Natural killer cell (primary cell): ENCODE data around the gene TMEM222. TPM values are rescaled to one million over a fixed set of nuclear protein-coding genes. Genes with fewer than 3 reads are reported as not detected.
A peak's percentile ranks its signal among the peaks of the same experiment; 100 is the strongest.

Experiments
- ATAC-seq, 3 donors: fragments of 150-1000 bp in 2 of 3; fragments of 200-7000 bp in 1 of 3; cut with Tn5 transposase; 1 replicate in 1 of 3; 2 replicates in 2 of 3; pipeline ENCODE4 v1.10.0; 2021; ENCODE audit warnings: mild to moderate bottlenecking in 2 of 3, moderate library complexity in 2 of 3
- DNase-seq, 2 donors: peaks; one replicate each; pipeline versions ENCODE4 v3.0.0 to v3.0.0-alpha.2; 2013 to 2021; ENCODE audit warnings: mixed read lengths in 1 of 2
- H3K27ac ChIP-seq: one replicate; pipeline ENCODE4 v1.5.1; 2013; ENCODE audit warnings: mild to moderate bottlenecking, low read length
- H3K27me3 ChIP-seq: one replicate; pipeline ENCODE4 v1.6.1; 2013; ENCODE audit warnings: low read length; ENCODE audit not compliant: control insufficient read depth, insufficient read depth
- H3K36me3 ChIP-seq: one replicate; pipeline ENCODE4 v1.6.1; 2013; ENCODE audit warnings: low read length; ENCODE audit not compliant: control insufficient read depth, insufficient read depth
- H3K4me1 ChIP-seq: one replicate; pipeline ENCODE4 v1.6.1; 2013; ENCODE audit warnings: low read length; ENCODE audit not compliant: control insufficient read depth, insufficient read depth
- H3K4me3 ChIP-seq: one replicate; pipeline ENCODE4 v1.5.1; 2013; ENCODE audit warnings: low read length
- H3K9me3 ChIP-seq: one replicate; pipeline ENCODE4 v1.6.1; 2013; ENCODE audit warnings: low read length; ENCODE audit not compliant: control insufficient read depth, insufficient read depth
- H3K27ac Mint-ChIP-seq, 2 donors: one replicate each; pipeline ENCODE4 v1.8.0; 2022; ENCODE audit warnings: mild to moderate bottlenecking in 2 of 2, mixed read lengths in 2 of 2, moderate library complexity in 1 of 2
- H3K27me3 Mint-ChIP-seq, 2 donors: one replicate each; pipeline ENCODE4 v1.8.0; 2022; ENCODE audit warnings: low read depth in 2 of 2, mixed read lengths in 2 of 2
- H3K36me3 Mint-ChIP-seq: one replicate; pipeline ENCODE4 v1.8.0; 2022; ENCODE audit warnings: mixed read lengths
- H3K4me1 Mint-ChIP-seq, 2 donors: one replicate each; pipeline ENCODE4 v1.8.0; 2022; ENCODE audit warnings: mixed read lengths in 2 of 2
- H3K4me3 Mint-ChIP-seq: one replicate; pipeline ENCODE4 v1.8.0; 2022; ENCODE audit warnings: mild to moderate bottlenecking, moderate library complexity, mixed read lengths
- H3K9me3 Mint-ChIP-seq, 2 donors: one replicate each; pipeline ENCODE4 v1.8.0; 2022; ENCODE audit warnings: mixed read lengths in 2 of 2
- CTCF ChIP-seq: fragments of 200-600 bp; IDR thresholded peaks from one replicate; pipeline ENCODE4 v1.8.0; 2022; ENCODE audit warnings: antibody characterized with exemption
- WGBS: methylation state at CpG from one replicate; pipeline ENCODE4 v1.1.7; 2013; ENCODE audit warnings: missing lambda C conversion rate; ENCODE audit not compliant: insufficient coverage; 5-methylcytosine and 5-hydroxymethylcytosine counted together
- intact Hi-C: fragments of 100-400 bp; cut with micrococcal nuclease; formaldehyde crosslinking; loops from one replicate; pipeline ENCODE4 v1.14.2; 2022
- total RNA-seq, 4 donors: library from RNA; stranded (reverse); fragments of 120-200 nt in 1 of 4; gene quantifications; one replicate each; pipeline versions ENCODE4 v1.2.3 to v1.2.4, GENCODE V29; 2013 to 2022

TMEM222 gene
- total RNA-seq, 3 donors from 2014 or later (not counting 1 experiment from before 2014, with no cell fraction given), result 34.9 to 41.2 (median 37.3) TPM

GRCh38 chr1:27353629-27354028 is 31.7 kb downstream of the TMEM222 start:
- Histone ChIP-seq H3K27ac (no peak overlapping the region), H3K4me3 (no peak overlapping the region), H3K36me3 (peaks cover 23% of the 10 kb centered on the region), H3K9me3 (no peaks in the 10 kb centered on the region), H3K4me1 (peaks cover 48% of the 10 kb centered on the region), H3K27me3 (no peaks in the 10 kb centered on the region)
- H3K4me3 Mint-ChIP-seq, result no peak overlapping the region
- intact Hi-C loops, result no loop called here
- no peaks in the 10 kb centered on the region for H3K27me3 Mint-ChIP-seq
- 91% methylated on average over 2 of the region's 3 CpGs for WGBS
- H3K36me3 Mint-ChIP-seq, result no peaks in the 10 kb centered on the region
- peaks cover 13 to 23% of the 10 kb centered on the region in 2 donors for H3K4me1 Mint-ChIP-seq
- ATAC-seq (no peak), DNase-seq (no peak)
- H3K9me3 Mint-ChIP-seq, result no peaks in the 10 kb centered on the region
- no peak for TF ChIP-seq CTCF
- peak overlapping the region; percentile 60 to 67 for H3K27ac Mint-ChIP-seq

- intact Hi-C loops, result loop anchor here (1.0 to 2.0 kb wide), 3 partner anchors 13 to 33 kb away; partner anchors contain the start of genes SYTL1 and TMEM222
- no peaks in the 10 kb centered on the region for H3K27me3 ChIP-seq
- 63% methylated on average over 5 of the region's 5 CpGs for WGBS
- H3K36me3 ChIP-seq, result peaks cover 15% of the 10 kb centered on the region
- no peaks in the 10 kb centered on the region for H3K27me3 Mint-ChIP-seq
- DNase-seq (no peak), ATAC-seq (no peak)
- no peak overlapping the region for H3K4me3 ChIP-seq
- peaks cover 25 to 38% of the 10 kb centered on the region in 2 donors for H3K4me1 Mint-ChIP-seq
- no peak for TF ChIP-seq CTCF
- no peaks in the 10 kb centered on the region for H3K36me3 Mint-ChIP-seq
- peaks cover 49% of the 10 kb centered on the region for H3K4me1 ChIP-seq
- peak overlapping the region; percentile 74 for H3K27ac ChIP-seq
- no peaks in the 10 kb centered on the region for H3K9me3 Mint-ChIP-seq
- no peaks in the 10 kb centered on the region for H3K9me3 ChIP-seq
- peak overlapping the region; percentile 47 for H3K4me3 Mint-ChIP-seq
- H3K27ac Mint-ChIP-seq, result peak overlapping the region; percentile 78 to 84
Measured at GRCh38 chr1:27355683-27356082, 33.7 kb downstream of the TMEM222 start.

GRCh38 chr1:27356277-27356618 is 34.3 kb downstream of the TMEM222 start:
- H3K36me3 Mint-ChIP-seq, result no peaks in the 10 kb centered on the region
- peak overlapping the region; percentile 78 to 84 for H3K27ac Mint-ChIP-seq
- H3K9me3 Mint-ChIP-seq, result no peaks in the 10 kb centered on the region
- H3K4me3 ChIP-seq, result peak overlapping the region; percentile 4
- H3K9me3 ChIP-seq, result no peaks in the 10 kb centered on the region
- H3K27me3 Mint-ChIP-seq, result no peaks in the 10 kb centered on the region
- H3K4me1 ChIP-seq, result peaks cover 50% of the 10 kb centered on the region
- H3K27ac ChIP-seq, result peak overlapping the region; percentile 74
- H3K36me3 ChIP-seq, result peaks cover 10% of the 10 kb centered on the region
- DNase-seq (no peak), ATAC-seq (no peak)
- intact Hi-C loops, result loop anchor here (1.0 to 2.0 kb wide), 3 partner anchors 14 to 33 kb away; partner anchors contain the start of genes SYTL1 and TMEM222
- H3K4me1 Mint-ChIP-seq, result peaks cover 25 to 41% of the 10 kb centered on the region in 2 donors
- H3K4me3 Mint-ChIP-seq, result peak overlapping the region; percentile 68
- H3K27me3 ChIP-seq, result no peaks in the 10 kb centered on the region
- 83% methylated on average over 13 of the region's 13 CpGs for WGBS
- TF ChIP-seq CTCF, result no peak
